ENCODE measurements around the gene GPR152. TPM values are rescaled to one million over a fixed set of nuclear protein-coding genes. Genes with fewer than 3 reads are reported as not detected.
"Not testable (repeated sequence)": the region's sequence is repeated elsewhere in the genome, so short reads cannot be mapped to it uniquely, and the experiment has no call there.

GPR152 gene
- total RNA-seq, 2 donors from 2014 or later: not detected

GRCh38 chr11:67489203-67489884, 36.8 kb upstream of the GPR152 start:
- Histone ChIP-seq H3K4me3 (no peak overlapping the region), H3K27ac (no peak overlapping the region), H3K27me3 (replicated peaks; ENCODE audit: insufficient read depth) (no peaks in the 10 kb centered on the region), H3K9me3 (no peaks in the 10 kb centered on the region), H3K36me3 (no peaks in the 10 kb centered on the region), H3K4me1 (replicated peaks) (no peaks in the 10 kb centered on the region)
- intact Hi-C loops (cut with DNase I): no loop called here
- TF ChIP-seq POLR2AphosphoS5 (IDR thresholded peaks at IDR 0.05): no peak
- no peak for TF ChIP-seq CTCF (IDR thresholded peaks at IDR 0.05)
- no peak for TF ChIP-seq POLR2A (IDR thresholded peaks at IDR 0.05)
- WGBS: 64% methylated on average over 14 of the region's 25 CpGs
- DNase-seq (ENCODE audit: low spot score): no peak

GRCh38 chr11:67486481-67487195, 34.1 kb upstream of the GPR152 start:
- H3K4me3 ChIP-seq: no peak overlapping the region
- TF ChIP-seq POLR2A (IDR thresholded peaks at IDR 0.05) (no peak), POLR2AphosphoS5 (IDR thresholded peaks at IDR 0.05) (no peak), CTCF (IDR thresholded peaks at IDR 0.05) (no peak)
- 87% methylated on average over 20 of the region's 20 CpGs for WGBS
- peaks cover 6% of the 10 kb centered on the region for H3K4me1 ChIP-seq (replicated peaks)
- H3K36me3 ChIP-seq: no peaks in the 10 kb centered on the region
- H3K27ac ChIP-seq: no peak overlapping the region
- intact Hi-C loops (cut with DNase I): no loop called here
- no peaks in the 10 kb centered on the region for H3K9me3 ChIP-seq
- DNase-seq (ENCODE audit: low spot score): no peak
- no peaks in the 10 kb centered on the region for H3K27me3 ChIP-seq (replicated peaks; ENCODE audit: insufficient read depth)

- H3K27ac ChIP-seq; DNase-seq (ENCODE audit: low spot score); H3K27me3 ChIP-seq (replicated peaks; ENCODE audit: insufficient read depth); H3K4me1 ChIP-seq (replicated peaks); H3K36me3 ChIP-seq; H3K9me3 ChIP-seq; H3K4me3 ChIP-seq; intact Hi-C loops (cut with DNase I): not testable (repeated sequence)
- 87% methylated on average over 7 of the region's 7 CpGs for WGBS
These were observed 33.4 kb upstream of the GPR152 start for GRCh38 chr11:67485873-67486361.

GRCh38 chr11:67484847-67485311, 32.4 kb upstream of the GPR152 start:
- Histone ChIP-seq H3K4me3 (no peak overlapping the region), H3K36me3 (no peaks in the 10 kb centered on the region), H3K27me3 (replicated peaks; ENCODE audit: insufficient read depth) (no peaks in the 10 kb centered on the region), H3K9me3 (no peaks in the 10 kb centered on the region), H3K4me1 (replicated peaks) (peaks cover 6% of the 10 kb centered on the region), H3K27ac (no peak overlapping the region)
- intact Hi-C loops (cut with DNase I): no loop called here
- TF ChIP-seq CTCF (IDR thresholded peaks at IDR 0.05): no peak
- TF ChIP-seq POLR2A (IDR thresholded peaks at IDR 0.05): no peak
- TF ChIP-seq POLR2AphosphoS5 (IDR thresholded peaks at IDR 0.05): no peak
- no peak for DNase-seq (ENCODE audit: low spot score)
- WGBS: 71% methylated on average over 11 of the region's 11 CpGs

GRCh38 chr11:67483831-67484665, 31.5 kb upstream of the GPR152 start:
- 86% methylated on average over 16 of the region's 16 CpGs for WGBS
- TF ChIP-seq POLR2A (IDR thresholded peaks at IDR 0.05) (no peak), CTCF (IDR thresholded peaks at IDR 0.05) (no peak), POLR2AphosphoS5 (IDR thresholded peaks at IDR 0.05) (no peak)
- Histone ChIP-seq H3K36me3 (no peaks in the 10 kb centered on the region), H3K9me3 (no peaks in the 10 kb centered on the region), H3K27me3 (replicated peaks; ENCODE audit: insufficient read depth) (no peaks in the 10 kb centered on the region), H3K27ac (no peak overlapping the region), H3K4me1 (replicated peaks) (peaks cover 6% of the 10 kb centered on the region), H3K4me3 (peak overlapping the region; percentile 45 to 46)
- no peak for DNase-seq (ENCODE audit: low spot score)
- intact Hi-C loops (cut with DNase I): no loop called here
